CD4-positive, alpha-beta T cell treated with Interleukin-17A for 4 hours (primary cell): ENCODE measurements around the gene RDH13.
"Not testable (repeated sequence)": the region's sequence is repeated elsewhere in the genome, so short reads cannot be mapped to it uniquely, and the experiment has no call there.

Source experiments
- DNase-seq: peaks from one replicate; pipeline ENCODE4 v3.0.0-alpha.2; 2020; ENCODE audit warnings: mixed read lengths

Gene RDH13

GRCh38 chr19:55010561-55010960, 52.4 kb downstream of the RDH13 start:
- DNase-seq: not testable (repeated sequence)

- DNase-seq: not testable (repeated sequence)
Measured at GRCh38 chr19:55008781-55009180, 54.2 kb downstream of the RDH13 start.

GRCh38 chr19:55008189-55008588, 54.8 kb downstream of the RDH13 start:
- DNase-seq: not testable (repeated sequence)

GRCh38 chr19:55007537-55007936, 55.4 kb downstream of the RDH13 start:
- not testable (repeated sequence) for DNase-seq

- DNase-seq: not testable (repeated sequence)
Measured at GRCh38 chr19:55006795-55007194, 56.2 kb downstream of the RDH13 start.

GRCh38 chr19:55005684-55006488, 57.1 kb downstream of the RDH13 start:
- DNase-seq: peak; percentile 61

- DNase-seq: no peak
Measured at GRCh38 chr19:55000761-55001160, 62.2 kb downstream of the RDH13 start.

- DNase-seq: not testable (repeated sequence)
Measured at GRCh38 chr19:54998751-54999239, 64.2 kb downstream of the RDH13 start.

GRCh38 chr19:54995561-54995960, 67.4 kb downstream of the RDH13 start:
- no peak for DNase-seq
